Measurements from ENCODE around the gene MYOZ3. TPM values are rescaled to one million over a fixed set of nuclear protein-coding genes. Genes with fewer than 3 reads are reported as not detected.
A peak's percentile ranks its signal among the peaks of the same experiment; 100 is the strongest.

Gene MYOZ3
- total and polyA plus RNA-seq, 10 of the 15 experiments (the other 5 are each of a cell fraction or from before 2014, with no cell fraction given): 0.04 to 1.1 (median 0.10) TPM; not detected in 4

DNA sequence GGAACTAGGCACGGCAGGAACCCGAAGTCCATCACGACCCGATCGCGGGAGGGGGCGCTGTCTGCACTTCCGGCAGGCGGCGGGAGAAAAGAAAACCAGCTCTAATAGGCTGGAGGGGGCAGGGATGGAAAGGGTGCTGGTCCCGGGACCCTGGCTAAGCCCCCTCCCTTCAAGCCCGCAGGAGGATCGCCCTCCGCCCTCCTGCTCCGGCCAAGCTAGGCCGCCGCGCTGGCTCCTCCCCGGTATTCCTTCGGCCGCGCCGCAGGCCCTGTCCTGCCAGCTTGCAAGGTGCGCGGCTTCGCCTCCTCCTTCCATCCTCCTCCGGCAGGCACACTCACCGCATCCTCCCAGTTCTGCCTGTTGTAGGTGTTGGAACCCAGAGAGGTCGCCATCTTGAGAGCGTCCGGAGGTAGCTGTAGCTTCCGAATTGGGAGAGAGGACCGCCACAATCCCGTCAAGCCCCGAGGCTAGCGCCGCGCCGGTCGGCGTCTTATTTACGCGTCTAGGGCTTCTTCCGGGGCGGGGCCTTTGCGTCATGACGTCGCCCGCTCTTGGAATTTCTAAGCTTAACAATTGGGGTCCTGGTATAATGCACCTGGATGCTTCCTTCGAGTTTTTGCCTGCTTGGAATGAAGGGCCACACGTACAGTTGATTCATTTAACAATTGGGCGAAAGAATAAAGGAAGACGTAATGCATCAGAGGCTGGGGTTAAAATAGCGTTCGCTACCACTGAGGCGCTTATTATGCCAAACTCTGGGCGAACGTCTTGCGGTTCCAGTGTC, 39.7 kb downstream of the MYOZ3 start, which contains the start of gene RBM22 (continued):
- peak in 1 of 2 experiments; percentile 70; a peak in 2 of 3 replicates for TF ChIP-seq EGR1 (IDR thresholded peaks at IDR 0.05; ENCODE audit: borderline replicate concordance in 1 of 2, low read depth in 2 of 2, low read length in 2 of 2)
- peak; percentile 82; the same call in 1 of the 2 replicates for TF ChIP-seq NBN (IDR thresholded peaks at IDR 0.05)
- peak; percentile 39; the same call in 1 of the 2 replicates for TF ChIP-seq IRF4 (IDR thresholded peaks at IDR 0.05; ENCODE audit: low read depth, low read length)
- TF ChIP-seq, protein P1, sequence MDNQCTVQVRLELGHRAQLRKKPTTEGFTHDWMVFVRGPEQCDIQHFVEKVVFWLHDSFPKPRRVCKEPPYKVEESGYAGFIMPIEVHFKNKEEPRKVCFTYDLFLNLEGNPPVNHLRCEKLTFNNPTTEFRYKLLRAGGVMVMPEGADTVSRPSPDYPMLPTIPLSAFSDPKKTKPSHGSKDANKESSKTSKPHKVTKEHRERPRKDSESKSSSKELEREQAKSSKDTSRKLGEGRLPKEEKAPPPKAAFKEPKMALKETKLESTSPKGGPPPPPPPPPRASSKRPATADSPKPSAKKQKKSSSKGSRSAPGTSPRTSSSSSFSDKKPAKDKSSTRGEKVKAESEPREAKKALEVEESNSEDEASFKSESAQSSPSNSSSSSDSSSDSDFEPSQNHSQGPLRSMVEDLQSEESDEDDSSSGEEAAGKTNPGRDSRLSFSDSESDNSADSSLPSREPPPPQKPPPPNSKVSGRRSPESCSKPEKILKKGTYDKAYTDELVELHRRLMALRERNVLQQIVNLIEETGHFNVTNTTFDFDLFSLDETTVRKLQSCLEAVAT (IDR thresholded peaks at IDR 0.05): peak; percentile 64; the same call in 1 of the 2 replicates

DNA sequence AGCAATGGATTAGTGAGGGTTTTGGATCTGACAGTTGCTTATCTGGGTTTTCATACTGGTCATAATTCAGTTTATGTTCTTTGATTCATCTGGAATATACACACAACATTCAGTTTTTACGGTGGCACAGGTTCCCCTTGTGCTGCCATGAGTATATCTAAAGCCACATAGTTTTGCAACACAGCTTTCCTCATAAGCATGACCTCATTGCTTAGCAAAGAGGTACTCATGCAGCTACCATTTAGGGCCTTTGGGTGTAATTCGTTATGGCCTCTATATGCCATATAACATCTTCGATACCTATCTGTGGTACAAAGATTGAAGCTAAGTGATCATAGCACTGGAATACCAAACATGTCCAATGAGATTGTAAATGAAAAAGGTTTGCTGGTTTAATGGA, 42.7 kb downstream of the MYOZ3 start:
- Histone ChIP-seq H3K4me2 (ENCODE audit: control insufficient read depth, insufficient read depth) (no peak overlapping the region), H3K27ac (ENCODE audit: control insufficient read depth, insufficient read depth) (no peak overlapping the region), H3K4me1 (ENCODE audit: control insufficient read depth, insufficient read depth, low read length) (no peaks in the 10 kb centered on the region), H4K20me1 (ENCODE audit: control insufficient read depth, insufficient read depth) (no peaks in the 10 kb centered on the region), H3K4me3 (no peak overlapping the region), H2AFZ (ENCODE audit: control insufficient read depth, low read depth, low read length) (no peak overlapping the region), H3K9me3 (replicated peaks; ENCODE audit: control insufficient read depth, insufficient read depth, low read length) (no peaks in the 10 kb centered on the region), H3K79me2 (ENCODE audit: control insufficient read depth, insufficient read depth, low read length) (peaks cover 19% of the 10 kb centered on the region), H3K36me3 (ENCODE audit: control insufficient read depth in 2 of 2, insufficient read depth in 2 of 2, low read length in 1 of 2) (peaks cover 0 to 1% of the 10 kb centered on the region in 2 experiments; a peak in 3 of 4 replicates), H3K9ac (ENCODE audit: control insufficient read depth, insufficient read depth, low read length) (no peak overlapping the region), H3K27me3 (replicated peaks in 1 of 2; ENCODE audit: control insufficient read depth in 2 of 2, insufficient read depth in 2 of 2, low read length in 1 of 2) (no peaks in the 10 kb centered on the region)
- POLR2A ChIA-PET: interaction anchor here (0.8 to 1.0 kb wide), 2 partner anchors 19 to 294 kb away, joined by 3 to 4 read pairs; no protein-coding TSS in a partner anchor
- in situ Hi-C loops (cut with MboI) (no loop called here), intact Hi-C loops (cut with micrococcal nuclease; ENCODE audit: unreplicated experiment) (loop anchor here (5.0 kb wide), 1 partner anchor 241 kb away; no protein-coding TSS in a partner anchor)
- ATAC-seq: no peak
- 96% methylated on average over 3 of the region's 3 CpGs for WGBS (ENCODE audit: insufficient coverage, insufficient replicate concordance, low lambda C conversion rate, missing lambda C conversion rate)
- RAD21 ChIA-PET (ENCODE audit: unreplicated experiment): no interaction called here
- FAIRE-seq: no peak
- no TSS peak for BruUV-seq (replicated peaks)
- CTCF ChIA-PET: interaction anchor here (1.1 to 2.0 kb wide), 4 partner anchors 143 to 245 kb away, joined by 3 to 9 read pairs (median 4); partner anchors contain the start of gene IRGM
- SMC1A ChIA-PET (ENCODE audit: uncharacterized antibody, unreplicated experiment): interaction anchor here (0.8 to 1.6 kb wide), 5 partner anchors 11 to 412 kb away, joined by 3 to 4 read pairs (median 3); no protein-coding TSS in a partner anchor
- DNase-seq (ENCODE audit: low read depth, low spot score): no peak
- TF ChIP-seq NFXL1 (IDR thresholded peaks at IDR 0.05; ENCODE audit: borderline replicate concordance): no peak
- TF ChIP-seq CHD1 (IDR thresholded peaks at IDR 0.05; ENCODE audit: low read depth, low read length): no peak
- TF ChIP-seq, protein P2, sequence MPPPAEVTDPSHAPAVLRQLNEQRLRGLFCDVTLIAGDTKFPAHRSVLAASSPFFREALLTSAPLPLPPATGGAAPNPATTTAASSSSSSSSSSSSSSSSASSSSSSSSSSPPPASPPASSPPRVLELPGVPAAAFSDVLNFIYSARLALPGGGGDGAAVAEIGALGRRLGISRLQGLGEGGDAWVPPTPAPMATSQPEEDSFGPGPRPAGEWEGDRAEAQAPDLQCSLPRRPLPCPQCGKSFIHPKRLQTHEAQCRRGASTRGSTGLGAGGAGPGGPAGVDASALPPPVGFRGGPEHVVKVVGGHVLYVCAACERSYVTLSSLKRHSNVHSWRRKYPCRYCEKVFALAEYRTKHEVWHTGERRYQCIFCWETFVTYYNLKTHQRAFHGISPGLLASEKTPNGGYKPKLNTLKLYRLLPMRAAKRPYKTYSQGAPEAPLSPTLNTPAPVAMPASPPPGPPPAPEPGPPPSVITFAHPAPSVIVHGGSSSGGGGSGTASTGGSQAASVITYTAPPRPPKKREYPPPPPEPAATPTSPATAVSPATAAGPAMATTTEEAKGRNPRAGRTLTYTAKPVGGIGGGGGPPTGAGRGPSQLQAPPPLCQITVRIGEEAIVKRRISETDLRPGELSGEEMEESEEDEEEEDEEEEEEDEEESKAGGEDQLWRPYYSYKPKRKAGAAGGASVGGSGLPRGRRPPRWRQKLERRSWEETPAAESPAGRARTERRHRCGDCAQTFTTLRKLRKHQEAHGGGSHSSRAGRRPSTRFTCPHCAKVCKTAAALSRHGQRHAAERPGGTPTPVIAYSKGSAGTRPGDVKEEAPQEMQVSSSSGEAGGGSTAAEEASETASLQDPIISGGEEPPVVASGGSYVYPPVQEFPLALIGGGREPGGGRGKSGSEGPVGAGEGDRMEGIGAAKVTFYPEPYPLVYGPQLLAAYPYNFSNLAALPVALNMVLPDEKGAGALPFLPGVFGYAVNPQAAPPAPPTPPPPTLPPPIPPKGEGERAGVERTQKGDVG (CRISPR knock-in tag; IDR thresholded peaks at IDR 0.05): no peak
- TF ChIP-seq NRF1 (conservative IDR thresholded peaks at IDR 0.05; ENCODE audit: low read depth, low read length): no peak
- no peak for TF ChIP-seq STAT1 (conservative IDR thresholded peaks at IDR 0.05)
- no peak for TF ChIP-seq SREBF2 (IDR thresholded peaks at IDR 0.05; ENCODE audit: low read length)
- no peak for TF ChIP-seq ESRRA (IDR thresholded peaks at IDR 0.05; ENCODE audit: low read length)
- no peak for TF ChIP-seq POLR2AphosphoS5 (IDR thresholded peaks at IDR 0.05; ENCODE audit: low read length)
- TF ChIP-seq, protein P3, sequence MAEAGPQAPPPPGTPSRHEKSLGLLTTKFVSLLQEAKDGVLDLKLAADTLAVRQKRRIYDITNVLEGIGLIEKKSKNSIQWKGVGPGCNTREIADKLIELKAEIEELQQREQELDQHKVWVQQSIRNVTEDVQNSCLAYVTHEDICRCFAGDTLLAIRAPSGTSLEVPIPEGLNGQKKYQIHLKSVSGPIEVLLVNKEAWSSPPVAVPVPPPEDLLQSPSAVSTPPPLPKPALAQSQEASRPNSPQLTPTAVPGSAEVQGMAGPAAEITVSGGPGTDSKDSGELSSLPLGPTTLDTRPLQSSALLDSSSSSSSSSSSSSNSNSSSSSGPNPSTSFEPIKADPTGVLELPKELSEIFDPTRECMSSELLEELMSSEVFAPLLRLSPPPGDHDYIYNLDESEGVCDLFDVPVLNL (IDR thresholded peaks at IDR 0.05; ENCODE audit: low read depth, low read length): no peak
- TF ChIP-seq, protein P4, sequence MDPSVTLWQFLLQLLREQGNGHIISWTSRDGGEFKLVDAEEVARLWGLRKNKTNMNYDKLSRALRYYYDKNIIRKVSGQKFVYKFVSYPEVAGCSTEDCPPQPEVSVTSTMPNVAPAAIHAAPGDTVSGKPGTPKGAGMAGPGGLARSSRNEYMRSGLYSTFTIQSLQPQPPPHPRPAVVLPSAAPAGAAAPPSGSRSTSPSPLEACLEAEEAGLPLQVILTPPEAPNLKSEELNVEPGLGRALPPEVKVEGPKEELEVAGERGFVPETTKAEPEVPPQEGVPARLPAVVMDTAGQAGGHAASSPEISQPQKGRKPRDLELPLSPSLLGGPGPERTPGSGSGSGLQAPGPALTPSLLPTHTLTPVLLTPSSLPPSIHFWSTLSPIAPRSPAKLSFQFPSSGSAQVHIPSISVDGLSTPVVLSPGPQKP (IDR thresholded peaks at IDR 0.05; ENCODE audit: low read depth, low read length): no peak
